CD4-positive, alpha-beta T cell (primary cell): ENCODE results near the gene TSPAN9. TPM values are rescaled to one million over a fixed set of nuclear protein-coding genes. Genes with fewer than 3 reads are reported as not detected.
A peak's percentile ranks its signal among the peaks of the same experiment; 100 is the strongest.

ENCODE experiments used
- ATAC-seq: fragments of 200-7000 bp; cut with Tn5 transposase; one replicate; pipeline ENCODE4 v1.10.0; 2022; ENCODE audit warnings: mild to moderate bottlenecking; ENCODE audit not compliant: poor library complexity
- CTCF ChIA-PET: fragments of 350-600 bp; sonication (Branson Sonifier 250); formaldehyde crosslinking; loops from one replicate; lab custom pipeline; 2021; ENCODE audit warnings: antibody characterized with exemption, inconsistent platforms; lab: Charles Lee
- POLR2A ChIA-PET: fragments of 350-600 bp; sonication (Branson Sonifier 250); formaldehyde crosslinking; loops from one replicate; lab custom pipeline; 2021; ENCODE audit warnings: antibody characterized with exemption, inconsistent platforms; lab: Charles Lee
- DNase-seq, 14 experiments: peaks; one replicate each; pipeline ENCODE4 v3.0.0-alpha.2; 2013 to 2020; ENCODE audit warnings: mixed read lengths in 2 of 14
- H3K27ac ChIP-seq, 2 donors: one replicate each; pipeline versions ENCODE4 v1.5.1 to v1.7.0; 2013; ENCODE audit warnings: low read length in 2 of 2, low read depth in 1 of 2, mild to moderate bottlenecking in 1 of 2
- H3K27me3 ChIP-seq, 2 experiments: 1 replicate in 1 of 2; 2 replicates in 1 of 2; pipeline versions ENCODE4 v1.6.1 to v1.7.0; 2013; ENCODE audit warnings: low read length in 2 of 2, control low read depth in 1 of 2, mild to moderate bottlenecking in 1 of 2, moderate library complexity in 1 of 2; ENCODE audit not compliant: insufficient read depth in 2 of 2, control insufficient read depth in 1 of 2
- H3K36me3 ChIP-seq: one replicate; pipeline ENCODE4 v1.6.1; 2013; ENCODE audit warnings: low read length, control low read depth; ENCODE audit not compliant: insufficient read depth
- H3K4me1 ChIP-seq: one replicate; pipeline ENCODE4 v1.6.1; 2013; ENCODE audit warnings: low read length, control low read depth; ENCODE audit not compliant: insufficient read depth
- H3K4me3 ChIP-seq: one replicate; pipeline ENCODE4 v1.5.1; 2013; ENCODE audit warnings: mild to moderate bottlenecking, low read length, moderate library complexity
- H3K9me3 ChIP-seq, 2 experiments: 1 replicate in 1 of 2; 2 replicates in 1 of 2; pipeline versions ENCODE4 v1.6.1 to v1.7.0; 2013; ENCODE audit warnings: low read length in 2 of 2, mild to moderate bottlenecking in 2 of 2, control low read depth in 1 of 2, moderate library complexity in 1 of 2; ENCODE audit not compliant: control insufficient read depth in 1 of 2, insufficient read depth in 1 of 2
- H3K27ac Mint-ChIP-seq: one replicate; pipeline ENCODE4 v1.8.0; 2020; ENCODE audit warnings: mixed read lengths
- H3K27me3 Mint-ChIP-seq: one replicate; pipeline ENCODE4 v1.8.0; 2021; ENCODE audit warnings: mixed read lengths
- H3K36me3 Mint-ChIP-seq: one replicate; pipeline ENCODE4 v1.8.0; 2021; ENCODE audit warnings: low read depth, mixed read lengths
- H3K4me1 Mint-ChIP-seq: one replicate; pipeline ENCODE4 v1.8.0; 2021; ENCODE audit warnings: low read depth, mixed read lengths
- H3K4me3 Mint-ChIP-seq: one replicate; pipeline ENCODE4 v1.8.0; 2020; ENCODE audit warnings: mild to moderate bottlenecking, mixed read lengths
- H3K9me3 Mint-ChIP-seq: one replicate; pipeline ENCODE4 v1.8.0; 2020; ENCODE audit warnings: mixed read lengths
- intact Hi-C, 2 experiments: fragments of 100-400 bp; cut with DNase I in 1 of 2; cut with micrococcal nuclease in 1 of 2; formaldehyde crosslinking; loops; one replicate each; pipeline versions ENCODE4 v1.15.1 to v1.9.0; 2023 to 2025; cut with DNase I, micrococcal nuclease
- total RNA-seq, 174 experiments: library from RNA in 2 of 174; stranded (reverse) in 2 of 174; gene quantifications; one replicate each; pipeline ENCODE4 v1.2.3 and lab custom pipeline; 2021 to 2026
- TF ChIP-seq, protein P1 (sequence below): fragments of 200-600 bp; IDR thresholded peaks from one replicate; pipeline ENCODE4 v1.8.0; 2022; ENCODE audit warnings: antibody characterized with exemption, mild to moderate bottlenecking

TSPAN9 gene
- total RNA-seq, 2 experiments from 2014 or later, result 0.82 to 1.3 TPM

- no peaks in the 10 kb centered on the region for H3K36me3 ChIP-seq
- POLR2A ChIA-PET, result no interaction called here
- TF ChIP-seq, protein P1, sequence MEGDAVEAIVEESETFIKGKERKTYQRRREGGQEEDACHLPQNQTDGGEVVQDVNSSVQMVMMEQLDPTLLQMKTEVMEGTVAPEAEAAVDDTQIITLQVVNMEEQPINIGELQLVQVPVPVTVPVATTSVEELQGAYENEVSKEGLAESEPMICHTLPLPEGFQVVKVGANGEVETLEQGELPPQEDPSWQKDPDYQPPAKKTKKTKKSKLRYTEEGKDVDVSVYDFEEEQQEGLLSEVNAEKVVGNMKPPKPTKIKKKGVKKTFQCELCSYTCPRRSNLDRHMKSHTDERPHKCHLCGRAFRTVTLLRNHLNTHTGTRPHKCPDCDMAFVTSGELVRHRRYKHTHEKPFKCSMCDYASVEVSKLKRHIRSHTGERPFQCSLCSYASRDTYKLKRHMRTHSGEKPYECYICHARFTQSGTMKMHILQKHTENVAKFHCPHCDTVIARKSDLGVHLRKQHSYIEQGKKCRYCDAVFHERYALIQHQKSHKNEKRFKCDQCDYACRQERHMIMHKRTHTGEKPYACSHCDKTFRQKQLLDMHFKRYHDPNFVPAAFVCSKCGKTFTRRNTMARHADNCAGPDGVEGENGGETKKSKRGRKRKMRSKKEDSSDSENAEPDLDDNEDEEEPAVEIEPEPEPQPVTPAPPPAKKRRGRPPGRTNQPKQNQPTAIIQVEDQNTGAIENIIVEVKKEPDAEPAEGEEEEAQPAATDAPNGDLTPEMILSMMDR, result no peak
- peaks cover 4 to 7% of the 10 kb centered on the region in 2 experiments for H3K27me3 ChIP-seq
- no peak for DNase-seq
- H3K27ac ChIP-seq, result no peak overlapping the region
- Mint-ChIP-seq H3K9me3 (no peaks in the 10 kb centered on the region), H3K36me3 (no peaks in the 10 kb centered on the region), H3K4me1 (no peaks in the 10 kb centered on the region), H3K27me3 (peaks cover 19% of the 10 kb centered on the region), H3K27ac (no peak overlapping the region), H3K4me3 (no peak overlapping the region)
- H3K4me1 ChIP-seq, result peaks cover 6% of the 10 kb centered on the region
- intact Hi-C loops, result loop anchor here (1.0 to 10.0 kb wide), 3 partner anchors 139 to 420 kb away; partner anchors contain the start of gene TEX52 (in 1 of the 2)
- H3K4me3 ChIP-seq, result no peak overlapping the region
- CTCF ChIA-PET, result interaction anchor here (1.2 to 2.3 kb wide), 2 partner anchors 23 to 26 kb away, joined by 3 to 9 read pairs; no protein-coding TSS in a partner anchor
- ATAC-seq, result no peak
- no peaks in the 10 kb centered on the region for H3K9me3 ChIP-seq
Observed at GRCh38 chr12:3274664-3275063, 197.5 kb downstream of the TSPAN9 start.

- TF ChIP-seq, protein P1, result peak; percentile 98
- Histone ChIP-seq H3K9me3 (peaks cover 0 to 3% of the 10 kb centered on the region in 2 experiments), H3K4me1 (peaks cover 6% of the 10 kb centered on the region), H3K36me3 (no peaks in the 10 kb centered on the region), H3K4me3 (no peak overlapping the region), H3K27me3 (peaks cover 0 to 7% of the 10 kb centered on the region in 2 experiments), H3K27ac (no peak overlapping the region)
- H3K9me3 Mint-ChIP-seq, result no peaks in the 10 kb centered on the region
- intact Hi-C loops, result loop anchor here (1.0 to 10.0 kb wide), 3 partner anchors 140 to 421 kb away; partner anchors contain the start of gene TEX52 (in 1 of the 2)
- ATAC-seq (peak; percentile 66), DNase-seq (peak; percentile 43 to 78 (median 64))
- peaks cover 19% of the 10 kb centered on the region for H3K27me3 Mint-ChIP-seq
- no peaks in the 10 kb centered on the region for H3K4me1 Mint-ChIP-seq
- ChIA-PET POLR2A (interaction anchor here (1.1 kb wide), 1 partner anchor 202 kb away, joined by 7 read pairs; no protein-coding TSS in a partner anchor), CTCF (interaction anchor here (0.7 to 2.3 kb wide), 5 partner anchors 24 to 1054 kb away, joined by 3 to 11 read pairs (median 4); no protein-coding TSS in a partner anchor)
- no peak overlapping the region for H3K4me3 Mint-ChIP-seq
- no peak overlapping the region for H3K27ac Mint-ChIP-seq
- H3K36me3 Mint-ChIP-seq, result no peaks in the 10 kb centered on the region
Observed at GRCh38 chr12:3275171-3276041, 198.2 kb downstream of the TSPAN9 start.

DNA sequence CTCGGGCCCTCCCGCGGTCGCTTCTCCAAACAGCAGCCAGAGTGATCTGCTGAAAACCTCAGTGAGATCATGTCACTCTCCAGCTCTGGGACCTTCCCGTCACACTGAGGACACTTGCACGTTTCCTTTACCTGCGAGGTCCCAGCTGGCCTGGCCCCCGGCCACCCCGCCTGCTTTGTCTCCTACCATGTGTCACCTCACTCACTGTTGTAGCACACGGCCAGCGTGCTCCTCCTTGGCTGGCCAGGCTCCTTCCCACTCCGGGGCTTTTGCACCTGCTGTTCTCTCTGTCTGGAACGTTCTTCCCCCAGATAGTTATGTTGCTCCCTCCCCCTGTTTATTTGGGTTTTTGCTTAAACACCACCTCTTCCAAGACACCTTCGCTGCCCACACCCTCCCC, 199.0 kb downstream of the TSPAN9 start:
- Mint-ChIP-seq H3K4me1 (no peaks in the 10 kb centered on the region), H3K4me3 (no peak overlapping the region), H3K9me3 (no peaks in the 10 kb centered on the region), H3K27ac (no peak overlapping the region), H3K27me3 (peaks cover 13% of the 10 kb centered on the region), H3K36me3 (no peaks in the 10 kb centered on the region)
- ChIA-PET POLR2A (no interaction called here), CTCF (interaction anchor here (0.7 to 2.3 kb wide), 2 partner anchors 24 to 203 kb away, joined by 3 to 9 read pairs; no protein-coding TSS in a partner anchor)
- Histone ChIP-seq H3K4me3 (no peak overlapping the region), H3K9me3 (peaks cover 0 to 4% of the 10 kb centered on the region in 2 experiments), H3K4me1 (peaks cover 6% of the 10 kb centered on the region), H3K27me3 (peaks cover 0 to 7% of the 10 kb centered on the region in 2 experiments), H3K27ac (no peak overlapping the region), H3K36me3 (no peaks in the 10 kb centered on the region)
- no peak for DNase-seq
- intact Hi-C loops, result loop anchor here in 1 of 2 experiments (10.0 kb wide), 1 partner anchor 421 kb away; the partner anchor contains the start of gene TEX52
- no peak for ATAC-seq
- TF ChIP-seq, protein P1, result no peak
